Gastroesophageal sphincter (tissue), 4 donors: ENCODE measurements around the gene ADAMTSL3. TPM values are rescaled to one million over a fixed set of nuclear protein-coding genes. Genes with fewer than 3 reads are reported as not detected.
A peak's percentile ranks its signal among the peaks of the same experiment; 100 is the strongest.

Experiments used
- ATAC-seq: fragments of 150-250 bp; one replicate; pipeline ENCODE4 v1.9.1; 2016; ENCODE audit warnings: mild to moderate bottlenecking, moderate library complexity
- H3K27ac ChIP-seq, 4 donors: fragments of 200-600 bp; sonication (generic) in 3 of 4; 1 replicate in 3 of 4; 2 replicates in 1 of 4; pipeline ENCODE4 v1.5.1; 2016 to 2019
- H3K27me3 ChIP-seq: fragments of 200-600 bp; sonication (generic); one replicate; pipeline ENCODE4 v1.5.1; 2019
- H3K36me3 ChIP-seq, 2 donors: fragments of 200-600 bp; sonication (generic); one replicate each; pipeline ENCODE4 v1.5.1; 2019; ENCODE audit warnings: control low read depth in 1 of 2
- H3K4me1 ChIP-seq, 3 donors: fragments of 200-600 bp; sonication (generic); 1 replicate in 2 of 3; 2 replicates in 1 of 3; pipeline ENCODE4 v1.5.1; 2016 to 2019; ENCODE audit warnings: control low read depth in 2 of 3
- H3K4me3 ChIP-seq, 2 donors: fragments of 200-600 bp; sonication (generic); one replicate each; pipeline ENCODE4 v1.5.1; 2019; ENCODE audit warnings: mild to moderate bottlenecking in 1 of 2, moderate library complexity in 1 of 2
- H3K9me3 ChIP-seq, 3 donors: fragments of 200-600 bp; sonication (generic); one replicate each; pipeline ENCODE4 v1.5.1; 2017 to 2019; ENCODE audit warnings: control low read depth in 2 of 3
- EP300 ChIP-seq: sonication (generic); formaldehyde crosslinking; IDR thresholded peaks from one replicate; pipeline ENCODE4 v1.6.1; 2017; ENCODE audit warnings: antibody characterized with exemption, mild to moderate bottlenecking
- POLR2A ChIP-seq, 2 donors: fragments of 450-650 bp; IDR thresholded peaks; one replicate each; pipeline ENCODE4 v1.6.1; 2017; ENCODE audit warnings: antibody characterized with exemption in 2 of 2, mild to moderate bottlenecking in 2 of 2, moderate library complexity in 1 of 2
- POLR2AphosphoS5 ChIP-seq: sonication (generic); formaldehyde crosslinking; IDR thresholded peaks from one replicate; pipeline ENCODE4 v1.6.1; 2017; ENCODE audit warnings: antibody characterized with exemption
- WGBS, 2 donors: methylation state at CpG; one replicate each; pipeline ENCODE4 v1.1.5; 2018; ENCODE audit warnings: low coverage in 1 of 2; 5-methylcytosine and 5-hydroxymethylcytosine counted together
- total RNA-seq, 4 donors: library from RNA; depleted of rRNA; stranded (reverse); fragments of >200 nt; gene quantifications; one replicate each; pipeline ENCODE4 v1.1.0, GENCODE V29; 2016
- TF ChIP-seq, protein P1 (sequence below), 4 experiments: fragments of 200-600 bp in 2 of 4; fragments of 450-650 bp in 2 of 4; sonication (generic) in 1 of 4; IDR thresholded peaks; one replicate each; pipeline ENCODE4 v1.5.1; 2017 to 2019; ENCODE audit warnings: antibody characterized with exemption in 4 of 4, mild to moderate bottlenecking in 2 of 4, moderate library complexity in 2 of 4

Gene ADAMTSL3
- total RNA-seq, 4 donors from 2014 or later: 19.4 to 35.9 (median 24.1) TPM

DNA sequence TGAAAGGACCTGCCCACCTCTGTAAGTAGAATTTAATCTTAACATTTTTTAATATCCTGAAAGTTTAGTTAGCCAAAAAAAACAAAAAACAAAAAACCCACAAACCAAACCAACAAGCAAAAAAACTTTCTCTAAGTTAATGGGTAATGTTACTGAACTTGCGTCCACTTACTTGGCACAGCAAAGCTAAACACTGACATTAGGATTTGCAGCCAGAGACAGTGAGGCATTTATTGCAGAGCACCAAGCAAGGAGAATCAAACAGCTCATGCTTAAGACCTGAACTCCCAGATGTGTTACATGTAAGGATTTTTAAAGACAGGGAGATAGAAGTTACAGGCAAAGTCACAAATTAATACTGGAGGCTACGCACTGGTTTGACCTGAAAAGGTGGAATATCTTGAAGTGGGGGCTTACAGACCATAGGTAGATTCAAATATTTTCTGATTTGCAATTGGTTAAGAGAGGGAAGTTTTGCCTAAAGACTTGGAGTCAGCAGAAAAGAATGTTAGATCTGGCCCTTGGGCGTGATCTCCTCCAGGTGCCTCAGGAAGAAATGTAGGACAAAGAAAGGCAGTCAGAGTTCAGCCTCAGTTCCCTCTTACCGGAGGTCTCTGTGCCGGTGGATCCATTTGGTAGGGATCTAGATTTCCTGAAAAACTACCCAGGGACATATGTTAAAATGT lies 205.0 kb downstream of the ADAMTSL3 start:
- TF ChIP-seq POLR2AphosphoS5: no peak
- TF ChIP-seq POLR2A (IDR thresholded peaks at IDR 0.05): no peak
- TF ChIP-seq, protein P1, sequence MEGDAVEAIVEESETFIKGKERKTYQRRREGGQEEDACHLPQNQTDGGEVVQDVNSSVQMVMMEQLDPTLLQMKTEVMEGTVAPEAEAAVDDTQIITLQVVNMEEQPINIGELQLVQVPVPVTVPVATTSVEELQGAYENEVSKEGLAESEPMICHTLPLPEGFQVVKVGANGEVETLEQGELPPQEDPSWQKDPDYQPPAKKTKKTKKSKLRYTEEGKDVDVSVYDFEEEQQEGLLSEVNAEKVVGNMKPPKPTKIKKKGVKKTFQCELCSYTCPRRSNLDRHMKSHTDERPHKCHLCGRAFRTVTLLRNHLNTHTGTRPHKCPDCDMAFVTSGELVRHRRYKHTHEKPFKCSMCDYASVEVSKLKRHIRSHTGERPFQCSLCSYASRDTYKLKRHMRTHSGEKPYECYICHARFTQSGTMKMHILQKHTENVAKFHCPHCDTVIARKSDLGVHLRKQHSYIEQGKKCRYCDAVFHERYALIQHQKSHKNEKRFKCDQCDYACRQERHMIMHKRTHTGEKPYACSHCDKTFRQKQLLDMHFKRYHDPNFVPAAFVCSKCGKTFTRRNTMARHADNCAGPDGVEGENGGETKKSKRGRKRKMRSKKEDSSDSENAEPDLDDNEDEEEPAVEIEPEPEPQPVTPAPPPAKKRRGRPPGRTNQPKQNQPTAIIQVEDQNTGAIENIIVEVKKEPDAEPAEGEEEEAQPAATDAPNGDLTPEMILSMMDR (IDR thresholded peaks at IDR 0.05): no peak
- TF ChIP-seq EP300: no peak
- peaks cover 0 to 8% of the 10 kb centered on the region in 2 donors for H3K36me3 ChIP-seq
- no peak overlapping the region for H3K4me3 ChIP-seq
- WGBS, 2 donors: 65 to 71% methylated on average over 5 of the region's 5 CpGs
- peaks cover 3 to 36% (median 7%) of the 10 kb centered on the region in 3 donors for H3K4me1 ChIP-seq
- ATAC-seq: no peak
- no peak overlapping the region for H3K27ac ChIP-seq
- peaks cover 0 to 6% (median 0%) of the 10 kb centered on the region in 3 donors for H3K9me3 ChIP-seq
- no peaks in the 10 kb centered on the region for H3K27me3 ChIP-seq

DNA sequence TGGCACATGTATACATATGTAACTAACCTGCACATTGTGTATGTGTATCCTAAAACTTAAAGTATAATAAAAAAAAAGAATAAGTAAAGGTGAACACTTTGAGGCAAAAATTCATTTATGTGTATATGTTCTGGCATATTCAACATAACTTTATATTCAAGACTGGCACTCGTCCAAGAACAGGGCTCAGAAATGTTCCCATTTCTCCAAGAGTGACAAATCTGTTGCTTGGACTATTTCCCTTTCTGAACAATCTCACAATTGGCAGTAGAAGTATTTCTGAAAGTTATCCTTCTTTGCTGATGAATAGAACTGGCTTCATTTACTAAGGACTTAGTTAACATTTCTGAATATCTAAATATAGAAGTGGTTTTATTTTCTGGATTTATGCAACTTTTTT lies 212.8 kb downstream of the ADAMTSL3 start:
- Histone ChIP-seq H3K27ac (no peak overlapping the region), H3K4me1 (peaks cover 0 to 26% (median 0%) of the 10 kb centered on the region in 3 donors), H3K27me3 (no peaks in the 10 kb centered on the region), H3K9me3 (no peaks in the 10 kb centered on the region), H3K4me3 (no peak overlapping the region), H3K36me3 (no peaks in the 10 kb centered on the region)
- WGBS, 2 donors: 5 to 20% methylated on average over 1 of the region's 1 CpG
- ATAC-seq: no peak
- TF ChIP-seq, protein P1 (IDR thresholded peaks at IDR 0.05): no peak
- TF ChIP-seq POLR2AphosphoS5 (no peak), POLR2A (IDR thresholded peaks at IDR 0.05) (no peak), EP300 (no peak)

DNA sequence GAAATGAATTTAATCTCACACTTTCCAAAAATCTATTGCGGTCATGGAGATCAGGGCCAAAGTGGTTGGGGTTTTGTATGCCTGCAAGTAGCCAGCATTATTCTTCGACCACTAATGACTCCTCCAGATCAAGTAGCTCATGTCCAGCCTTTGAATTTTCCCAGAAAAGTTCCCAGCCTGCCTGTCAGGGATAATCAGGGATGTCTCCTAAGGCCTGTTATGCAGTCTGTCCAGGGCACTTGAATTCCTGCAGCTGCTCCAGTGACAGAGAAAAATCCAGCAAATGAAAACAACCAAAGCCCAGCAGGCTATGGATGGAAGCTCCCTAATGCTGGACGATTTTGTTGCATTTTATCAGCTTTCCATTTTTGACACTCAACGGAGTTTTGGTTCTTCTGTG lies 215.4 kb downstream of the ADAMTSL3 start:
- 55 to 60% methylated on average over 4 of the region's 4 CpGs for WGBS, 2 donors
- Histone ChIP-seq H3K4me3 (no peak overlapping the region), H3K27ac (peak overlapping the region in 2 of 4 donors; percentile 14 to 41), H3K4me1 (peaks cover 0 to 32% (median 0%) of the 10 kb centered on the region in 3 donors), H3K9me3 (no peaks in the 10 kb centered on the region), H3K36me3 (no peaks in the 10 kb centered on the region), H3K27me3 (no peaks in the 10 kb centered on the region)
- no peak for ATAC-seq
- TF ChIP-seq POLR2AphosphoS5 (no peak), EP300 (no peak), POLR2A (IDR thresholded peaks at IDR 0.05) (no peak)
- TF ChIP-seq, protein P1 (IDR thresholded peaks at IDR 0.05): no peak

DNA sequence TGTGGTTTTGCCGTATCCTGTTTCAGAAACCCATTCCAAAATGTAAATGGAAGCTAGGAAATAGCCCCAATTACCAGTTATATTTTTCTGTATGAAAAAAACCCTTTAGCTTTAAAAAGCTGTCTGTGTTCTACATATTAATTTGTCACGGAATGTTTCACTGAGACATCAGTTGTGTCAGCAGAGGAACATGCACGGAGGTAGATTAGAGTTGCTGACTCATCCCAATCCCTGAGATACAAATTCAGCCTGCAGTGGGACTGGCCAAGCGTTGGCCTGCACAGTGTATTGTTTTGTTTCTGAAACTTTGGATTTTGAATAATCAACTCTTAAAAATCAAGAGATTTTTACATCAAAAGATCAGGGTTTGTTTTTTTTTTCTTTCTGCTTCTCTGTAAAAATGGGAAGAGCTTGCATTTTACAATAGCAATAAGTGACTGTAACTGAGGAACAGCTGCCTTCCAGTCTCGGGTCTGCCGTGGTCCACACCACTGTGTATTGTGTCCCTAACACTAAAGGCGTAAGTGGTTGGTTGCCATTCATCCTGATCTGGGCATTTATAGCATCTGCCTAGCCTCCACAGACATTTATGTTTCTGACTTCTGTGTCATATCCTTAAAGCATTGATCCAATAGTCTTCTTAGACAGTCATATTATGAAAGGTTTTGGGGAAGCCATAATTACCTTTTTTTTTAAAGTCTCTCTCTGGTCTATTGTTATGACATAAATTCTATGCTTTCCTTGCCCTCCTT lies 218.1 kb downstream of the ADAMTSL3 start:
- no peaks in the 10 kb centered on the region for H3K9me3 ChIP-seq
- H3K4me3 ChIP-seq: no peak overlapping the region
- WGBS, 2 donors: 27 to 31% methylated on average over 4 to 6 of the region's 7 CpGs
- ATAC-seq: no peak
- H3K27me3 ChIP-seq: no peaks in the 10 kb centered on the region
- TF ChIP-seq POLR2A (IDR thresholded peaks at IDR 0.05): no peak
- TF ChIP-seq, protein P1 (IDR thresholded peaks at IDR 0.05): no peak
- peak overlapping the region in 3 of 4 donors; percentile 1 to 51 (median 29) for H3K27ac ChIP-seq
- no peaks in the 10 kb centered on the region for H3K36me3 ChIP-seq
- peaks cover 0 to 27% (median 0%) of the 10 kb centered on the region in 3 donors for H3K4me1 ChIP-seq
